SK-N-SH (cell line): ENCODE measurements around the gene RFTN1. TPM values are rescaled to one million over a fixed set of nuclear protein-coding genes. Genes with fewer than 3 reads are reported as not detected.

Experiments
- CTCF ChIA-PET: fragments of 300-600, 350-600 bp; formaldehyde crosslinking; extraction: SDS; loops from one replicate; lab custom pipeline; 2021; lab: Yijun Ruan, JAX
- POLR2A ChIA-PET: fragments of 350-600 bp; sonication (Branson Sonifier 250); formaldehyde crosslinking; extraction: SDS; loops from one replicate; lab custom pipeline; 2020; ENCODE audit warnings: antibody characterized with exemption, inconsistent platforms; lab: Yijun Ruan, JAX
- DNase-seq: peaks from one replicate; pipeline ENCODE4 v3.0.0; 2012
- H2AFZ ChIP-seq: fragments of 200-600 bp; sonication (generic); 2 replicates; pipeline ENCODE4 v1.8.1; 2016; ENCODE audit warnings: antibody characterized with exemption, mild to moderate bottlenecking, low read depth
- H3F3A ChIP-seq: fragments of 200-600 bp; sonication (generic); replicated peaks from 2 replicates; pipeline ENCODE3; 2016; ENCODE audit warnings: antibody characterized with exemption, mild to moderate bottlenecking; ENCODE audit not compliant: insufficient read depth
- H3K27ac ChIP-seq, 2 experiments: fragments of 200-500 bp in 1 of 2; fragments of 200-600 bp in 1 of 2; sonication (Bioruptor generic) in 1 of 2; sonication (generic), shearing (Covaris generic) in 1 of 2; 2 replicates each; pipeline versions ENCODE4 v1.5.1 to v1.6.1; 2014 to 2016; ENCODE audit warnings: low read depth in 2 of 2, inconsistent platforms in 1 of 2, low read length in 1 of 2, mild to moderate bottlenecking in 1 of 2, mixed read lengths in 1 of 2
- H3K27me3 ChIP-seq: fragments of 200-600 bp; sonication (generic), shearing (Covaris generic); 2 replicates; pipeline ENCODE4 v1.6.1; 2016; ENCODE audit warnings: mixed run types; ENCODE audit not compliant: insufficient read depth
- H3K36me3 ChIP-seq, 2 experiments: fragments of 200-500 bp in 1 of 2; fragments of 200-600 bp in 1 of 2; sonication (Bioruptor generic) in 1 of 2; sonication (generic) in 1 of 2; replicated peaks in 1 of 2; 2 replicates each; pipeline versions ENCODE3 to v1.5.1; 2014 to 2016; ENCODE audit warnings: low read length in 1 of 2, mild to moderate bottlenecking in 1 of 2; ENCODE audit not compliant: insufficient read depth in 2 of 2, control insufficient read depth in 1 of 2
- H3K4me1 ChIP-seq, 2 experiments: fragments of 200-500 bp in 1 of 2; fragments of 200-600 bp in 1 of 2; sonication (Bioruptor generic) in 1 of 2; sonication (generic), shearing (Covaris generic) in 1 of 2; 2 replicates each; pipeline versions ENCODE4 v1.5.1 to v1.6.1; 2014 to 2016; ENCODE audit warnings: low read depth in 1 of 2, low read length in 1 of 2, mixed run types in 1 of 2; ENCODE audit not compliant: insufficient read depth in 2 of 2, control insufficient read depth in 1 of 2
- H3K4me2 ChIP-seq: fragments of 200-600 bp; sonication (generic), shearing (Covaris generic); 2 replicates; pipeline ENCODE4 v1.6.1; 2017; ENCODE audit warnings: mixed run types
- H3K4me3 ChIP-seq, 2 experiments: fragments of 200-500 bp in 1 of 2; fragments of 200-600 bp in 1 of 2; sonication (Bioruptor generic) in 1 of 2; sonication (generic), shearing (Covaris generic) in 1 of 2; 2 replicates each; pipeline versions ENCODE4 v1.5.1 to v1.8.1; 2014 to 2016; ENCODE audit warnings: low read depth in 2 of 2, inconsistent platforms in 1 of 2, low read length in 1 of 2, mild to moderate bottlenecking in 1 of 2, mixed read lengths in 1 of 2, moderate library complexity in 1 of 2
- H3K79me2 ChIP-seq: fragments of 200-600 bp; sonication (generic); 2 replicates; pipeline ENCODE4 v1.8.1; 2017; ENCODE audit warnings: mild to moderate bottlenecking; ENCODE audit not compliant: insufficient read depth
- H3K9ac ChIP-seq: fragments of 200-600 bp; sonication (generic); 2 replicates; pipeline ENCODE4 v1.6.1; 2017; ENCODE audit warnings: mixed run types
- H3K9me2 ChIP-seq: fragments of 200-600 bp; sonication (generic); 2 replicates; pipeline ENCODE4 v1.6.1; 2017; ENCODE audit warnings: mixed run types
- H3K9me3 ChIP-seq: fragments of 200-600 bp; sonication (generic); 2 replicates; pipeline ENCODE4 v1.6.1; 2017; ENCODE audit warnings: mixed run types, mild to moderate bottlenecking, moderate library complexity
- H4K20me1 ChIP-seq: fragments of 200-600 bp; sonication (generic); 2 replicates; pipeline ENCODE4 v1.6.1; 2017; ENCODE audit warnings: mild to moderate bottlenecking, mixed run types; ENCODE audit not compliant: insufficient read depth
- CHD2 ChIP-seq: fragments of 150-350 bp; IDR thresholded peaks from 2 replicates; pipeline ENCODE4 v1.6.1; 2018; ENCODE audit warnings: low read length; ENCODE audit not compliant: partially characterized antibody
- EZH2phosphoT487 ChIP-seq: fragments of 200-600 bp; sonication (generic); IDR thresholded peaks from 2 replicates; pipeline ENCODE4 v1.6.1; 2017; ENCODE audit warnings: low read depth, mixed run types, mild to moderate bottlenecking, antibody characterized with exemption, moderate library complexity, borderline replicate concordance
- NRF1 ChIP-seq: IDR thresholded peaks from 2 replicates; pipeline ENCODE4 v1.6.1; 2012; ENCODE audit warnings: low read depth, mild to moderate bottlenecking, low read length
- POLR2AphosphoS5 ChIP-seq: IDR thresholded peaks from 2 replicates; pipeline ENCODE4 v1.6.1; 2012; ENCODE audit warnings: low read depth, low read length
- RAD21 ChIP-seq: IDR thresholded peaks from 2 replicates; pipeline ENCODE4 v1.6.1; 2012; ENCODE audit warnings: mild to moderate bottlenecking, low read length
- RXRA ChIP-seq: IDR thresholded peaks from 2 replicates; pipeline ENCODE4 v1.4.0; 2012; ENCODE audit warnings: low read depth, mild to moderate bottlenecking, borderline replicate concordance
- SMC3 ChIP-seq: IDR thresholded peaks from 2 replicates; pipeline ENCODE4 v1.6.1; 2012; ENCODE audit warnings: low read depth, low read length, improper control_type of control experiment
- TCF12 ChIP-seq: IDR thresholded peaks from 2 replicates; pipeline ENCODE4 v1.4.0; 2012
- WGBS: methylation state at CpG from one replicate; pipeline ENCODE4 v1.1.6; 2017; ENCODE audit warnings: low lambda C conversion rate; 5-methylcytosine and 5-hydroxymethylcytosine counted together
- polyA plus RNA-seq, 3 experiments: library from polyadenylated mRNA; depleted of rRNA; stranded (reverse); fragments of >200 nt; gene quantifications; 2 replicates each; pipeline ENCODE4 v1.2.3, GENCODE V29; 2012
- TF ChIP-seq, protein P1 (sequence below): IDR thresholded peaks from 2 replicates; pipeline ENCODE4; 2012
- TF ChIP-seq, protein P2 (sequence below): fragments of 150-350 bp; IDR thresholded peaks from 2 replicates; pipeline ENCODE4 v1.6.1; 2016; ENCODE audit warnings: mild to moderate bottlenecking, low read depth, low read length
- TF ChIP-seq, protein P3 (sequence below): IDR thresholded peaks from 2 replicates; pipeline ENCODE4 v1.4.0; 2012; ENCODE audit warnings: low read depth, borderline replicate concordance

The RFTN1 gene
- polyA plus RNA-seq, 1 of the 3 experiments (the other 2 are of a cell fraction) = 21.2 TPM

DNA sequence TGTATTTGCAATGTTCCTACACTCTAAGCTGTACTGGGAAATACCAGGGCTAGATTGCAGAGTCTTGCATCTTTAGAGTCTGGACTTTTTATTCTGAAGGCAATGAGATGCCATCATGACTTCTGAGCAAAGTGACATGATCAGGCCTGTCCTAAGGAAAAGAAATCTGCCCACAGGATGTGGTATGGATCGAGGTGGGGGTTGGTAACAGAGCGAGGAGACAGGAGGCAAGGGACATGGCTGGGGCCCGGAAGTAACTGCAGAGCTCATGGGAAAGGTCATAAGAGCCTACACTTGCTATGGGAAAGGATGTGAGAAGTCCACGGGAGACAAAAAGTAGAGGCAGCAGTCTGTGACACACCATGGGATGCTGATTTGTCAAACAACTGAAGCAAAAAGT is 126.9 kb downstream of the RFTN1 start:
- POLR2A ChIA-PET = no interaction called here
- no peak for DNase-seq
- Histone ChIP-seq H3K4me1 (peaks cover 0 to 7% of the 10 kb centered on the region in 2 experiments; a peak in 2 of 4 replicates), H3F3A (no peaks in the 10 kb centered on the region), H3K36me3 (no peaks in the 10 kb centered on the region), H4K20me1 (no peaks in the 10 kb centered on the region), H3K9me3 (no peaks in the 10 kb centered on the region), H3K9me2 (no peaks in the 10 kb centered on the region), H3K79me2 (no peaks in the 10 kb centered on the region; the same call in 1 of the 2 replicates), H3K4me3 (no peak overlapping the region), H3K9ac (no peak overlapping the region), H3K27me3 (no peaks in the 10 kb centered on the region), H2AFZ (no peak overlapping the region), H3K4me2 (no peak overlapping the region), H3K27ac (no peak overlapping the region)
- 82% methylated on average over 4 of the region's 4 CpGs for WGBS
- CTCF ChIA-PET = interaction anchor here (1.7 kb wide), 1 partner anchor 164 kb away, joined by 3 read pairs; no protein-coding TSS in a partner anchor
- TF ChIP-seq RAD21 (no peak), EZH2phosphoT487 (no peak), RXRA (no peak), CHD2 (no peak), NRF1 (no peak)

DNA sequence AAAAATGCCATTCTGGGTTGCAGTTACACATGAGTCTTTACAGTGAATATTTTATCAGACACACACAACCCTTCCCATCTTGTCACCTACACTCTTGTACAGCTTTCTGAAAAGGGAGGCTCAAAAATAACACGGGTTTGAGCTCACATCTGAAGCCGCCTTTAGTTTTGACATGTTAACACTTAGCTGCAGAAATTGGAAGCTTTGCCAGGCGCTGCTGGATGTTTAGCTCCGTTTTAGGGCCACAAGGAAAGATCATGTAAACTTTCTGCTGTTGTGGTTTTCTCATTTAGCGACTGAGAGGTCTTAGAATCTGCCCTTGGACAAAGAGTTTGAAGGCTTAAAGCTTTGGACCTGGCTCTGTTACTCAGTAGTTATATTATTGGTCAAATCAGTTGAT is 128.3 kb downstream of the RFTN1 start:
- DNase-seq = no peak
- Histone ChIP-seq H3K9me2 (no peaks in the 10 kb centered on the region), H3K4me1 (peaks cover 0 to 9% of the 10 kb centered on the region in 2 experiments; a peak in 1 of 4 replicates), H2AFZ (no peak overlapping the region), H3K9me3 (no peaks in the 10 kb centered on the region), H3K9ac (no peak overlapping the region), H3K4me3 (no peak overlapping the region), H4K20me1 (no peaks in the 10 kb centered on the region), H3K27me3 (no peaks in the 10 kb centered on the region), H3K27ac (no peak overlapping the region), H3K36me3 (no peaks in the 10 kb centered on the region), H3K4me2 (no peak overlapping the region), H3K79me2 (no peaks in the 10 kb centered on the region; the same call in 1 of the 2 replicates), H3F3A (peaks cover 3% of the 10 kb centered on the region)
- 89% methylated on average over 5 of the region's 5 CpGs for WGBS
- TF ChIP-seq, protein P1, sequence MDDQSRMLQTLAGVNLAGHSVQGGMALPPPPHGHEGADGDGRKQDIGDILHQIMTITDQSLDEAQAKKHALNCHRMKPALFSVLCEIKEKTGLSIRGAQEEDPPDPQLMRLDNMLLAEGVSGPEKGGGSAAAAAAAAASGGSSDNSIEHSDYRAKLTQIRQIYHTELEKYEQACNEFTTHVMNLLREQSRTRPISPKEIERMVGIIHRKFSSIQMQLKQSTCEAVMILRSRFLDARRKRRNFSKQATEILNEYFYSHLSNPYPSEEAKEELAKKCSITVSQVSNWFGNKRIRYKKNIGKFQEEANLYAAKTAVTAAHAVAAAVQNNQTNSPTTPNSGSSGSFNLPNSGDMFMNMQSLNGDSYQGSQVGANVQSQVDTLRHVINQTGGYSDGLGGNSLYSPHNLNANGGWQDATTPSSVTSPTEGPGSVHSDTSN = no peak
- TF ChIP-seq, protein P2, sequence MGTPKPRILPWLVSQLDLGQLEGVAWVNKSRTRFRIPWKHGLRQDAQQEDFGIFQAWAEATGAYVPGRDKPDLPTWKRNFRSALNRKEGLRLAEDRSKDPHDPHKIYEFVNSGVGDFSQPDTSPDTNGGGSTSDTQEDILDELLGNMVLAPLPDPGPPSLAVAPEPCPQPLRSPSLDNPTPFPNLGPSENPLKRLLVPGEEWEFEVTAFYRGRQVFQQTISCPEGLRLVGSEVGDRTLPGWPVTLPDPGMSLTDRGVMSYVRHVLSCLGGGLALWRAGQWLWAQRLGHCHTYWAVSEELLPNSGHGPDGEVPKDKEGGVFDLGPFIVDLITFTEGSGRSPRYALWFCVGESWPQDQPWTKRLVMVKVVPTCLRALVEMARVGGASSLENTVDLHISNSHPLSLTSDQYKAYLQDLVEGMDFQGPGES = no peak
- TF ChIP-seq TCF12 (no peak), SMC3 (no peak), EZH2phosphoT487 (no peak), POLR2AphosphoS5 (no peak), RXRA (no peak), RAD21 (no peak)
- TF ChIP-seq, protein P3, sequence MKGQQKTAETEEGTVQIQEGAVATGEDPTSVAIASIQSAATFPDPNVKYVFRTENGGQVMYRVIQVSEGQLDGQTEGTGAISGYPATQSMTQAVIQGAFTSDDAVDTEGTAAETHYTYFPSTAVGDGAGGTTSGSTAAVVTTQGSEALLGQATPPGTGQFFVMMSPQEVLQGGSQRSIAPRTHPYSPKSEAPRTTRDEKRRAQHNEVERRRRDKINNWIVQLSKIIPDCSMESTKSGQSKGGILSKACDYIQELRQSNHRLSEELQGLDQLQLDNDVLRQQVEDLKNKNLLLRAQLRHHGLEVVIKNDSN = no peak
- ChIA-PET POLR2A (no interaction called here), CTCF (interaction anchor here (1.0 kb wide), 1 partner anchor 27 kb away, joined by 3 read pairs; no protein-coding TSS in a partner anchor)
